Endothelial cell of umbilical vein (primary cell): ENCODE results near the gene ITPKB. TPM values are rescaled to one million over a fixed set of nuclear protein-coding genes. Genes with fewer than 3 reads are reported as not detected.

Source experiments
- BruUV-seq: library from RNA; stranded (reverse); fragments of 400-500 nt; replicated peaks from 2 replicates; lab custom pipeline; 2021; lab: Mats Ljungman, UMichigan
- CTCF ChIA-PET: fragments of 300-600, 350-600 bp; sonication (Branson Sonifier 250); formaldehyde crosslinking; loops from one replicate; lab custom pipeline; 2021; ENCODE audit warnings: antibody characterized with exemption, inconsistent platforms; lab: Charles Lee
- POLR2A ChIA-PET: fragments of 300-600, 350-600 bp; sonication (Branson Sonifier 250); formaldehyde crosslinking; loops from one replicate; lab custom pipeline; 2021; ENCODE audit warnings: antibody characterized with exemption, inconsistent platforms; lab: Charles Lee
- DNase-seq: peaks from one replicate; pipeline ENCODE4 v3.0.0-alpha.2; 2011; ENCODE audit warnings: low read depth, low spot score
- FAIRE-seq: peaks from 2 replicates; lab custom pipeline; 2011; peaks lifted over from hg19 to GRCh38; lab: Jason Lieb, UNC
- H2AFZ ChIP-seq: 2 replicates; pipeline ENCODE4 v1.6.0; 2012; ENCODE audit warnings: low read depth, low read length, control low read depth, inconsistent platforms
- H3K27ac ChIP-seq: 2 replicates; pipeline ENCODE4 v1.5.1; 2011; ENCODE audit warnings: low read depth, mild to moderate bottlenecking, control low read depth, low read length, moderate library complexity; ENCODE audit not compliant: insufficient read depth
- H3K27me3 ChIP-seq, 2 experiments: 2 replicates each; pipeline versions ENCODE4 v1.6.0 to v1.6.1; 2011; ENCODE audit warnings: low read length in 2 of 2, mixed read lengths in 1 of 2; ENCODE audit not compliant: control insufficient read depth in 2 of 2, insufficient read depth in 2 of 2
- H3K36me3 ChIP-seq, 2 experiments: 2 replicates in 1 of 2; 3 replicates in 1 of 2; pipeline ENCODE4 v1.5.1; 2011; ENCODE audit warnings: low read length in 2 of 2, mild to moderate bottlenecking in 1 of 2, moderate library complexity in 1 of 2; ENCODE audit not compliant: control insufficient read depth in 2 of 2, insufficient read depth in 2 of 2; ENCODE audit errors: extremely low read depth in 1 of 2
- H3K4me1 ChIP-seq: 3 replicates; pipeline ENCODE4 v1.5.1; 2011; ENCODE audit warnings: mild to moderate bottlenecking, low read length; ENCODE audit not compliant: control insufficient read depth, insufficient read depth; ENCODE audit errors: extremely low read depth
- H3K4me2 ChIP-seq: 2 replicates; pipeline ENCODE4 v1.6.1; 2011; ENCODE audit warnings: low read length, control low read depth, mixed read lengths; ENCODE audit not compliant: insufficient read depth
- H3K4me3 ChIP-seq, 3 experiments: fragments of 200-600 bp in 1 of 3; sonication (generic), shearing (Covaris generic) in 1 of 3; replicated peaks in 1 of 3; 2 replicates each; pipeline ENCODE4 v1.5.1; 2011 to 2016; ENCODE audit warnings: control low read depth in 3 of 3, low read length in 3 of 3, mild to moderate bottlenecking in 2 of 3, inconsistent platforms in 1 of 3, low read depth in 1 of 3, moderate library complexity in 1 of 3; ENCODE audit not compliant: insufficient read depth in 1 of 3
- H3K79me2 ChIP-seq: 2 replicates; pipeline ENCODE4 v1.6.0; 2012; ENCODE audit warnings: low read length, inconsistent platforms; ENCODE audit not compliant: control insufficient read depth, insufficient read depth
- H3K9ac ChIP-seq: replicated peaks from 2 replicates; pipeline ENCODE3; 2011; ENCODE audit warnings: low read length, control low read depth; ENCODE audit not compliant: insufficient read depth; ENCODE audit errors: extremely low read depth
- H3K9me1 ChIP-seq: replicated peaks from 3 replicates; pipeline ENCODE4 v1.6.0; 2011; ENCODE audit warnings: mild to moderate bottlenecking, low read length; ENCODE audit not compliant: control insufficient read depth, insufficient read depth; ENCODE audit errors: extremely low read depth
- H3K9me3 ChIP-seq: replicated peaks from 2 replicates; pipeline ENCODE4 v1.5.1; 2012; ENCODE audit warnings: low read length, inconsistent platforms; ENCODE audit not compliant: control insufficient read depth, insufficient read depth
- H4K20me1 ChIP-seq: replicated peaks from 2 replicates; pipeline ENCODE3; 2011; ENCODE audit warnings: mild to moderate bottlenecking, low read length; ENCODE audit not compliant: control insufficient read depth, insufficient read depth; ENCODE audit errors: extremely low read depth
- EZH2 ChIP-seq: IDR thresholded peaks from 2 replicates; pipeline ENCODE4 v1.6.1; 2012; ENCODE audit warnings: borderline replicate concordance, low read depth, mild to moderate bottlenecking, moderate library complexity, low read length, inconsistent platforms; ENCODE audit not compliant: severe bottlenecking
- FOS ChIP-seq: IDR thresholded peaks from 2 replicates; pipeline ENCODE4 v1.6.1; 2011; ENCODE audit warnings: mild to moderate bottlenecking, low read length, moderate library complexity, borderline replicate concordance; ENCODE audit not compliant: insufficient read depth
- GATA2 ChIP-seq: IDR thresholded peaks from 2 replicates; pipeline ENCODE4 v1.7.0; 2011; ENCODE audit warnings: low read depth, mild to moderate bottlenecking, moderate library complexity, mixed read lengths, low read length; ENCODE audit not compliant: insufficient read length, insufficient read depth
- JUN ChIP-seq: IDR thresholded peaks from 2 replicates; pipeline ENCODE4 v1.6.1; 2011; ENCODE audit warnings: borderline replicate concordance, low read depth; ENCODE audit not compliant: insufficient read length, insufficient read depth
- MAX ChIP-seq: IDR thresholded peaks from 2 replicates; pipeline ENCODE4 v1.6.1; 2011; ENCODE audit not compliant: insufficient read depth, insufficient read length
- MYC ChIP-seq: IDR thresholded peaks from one replicate; pipeline ENCODE4 v1.6.1; 2011; ENCODE audit warnings: mild to moderate bottlenecking, low read depth, low read length
- POLR2A ChIP-seq: IDR thresholded peaks from 2 replicates; pipeline ENCODE4 v1.6.1; 2012; ENCODE audit warnings: low read depth, mild to moderate bottlenecking, control low read depth, low read length
- POLR2AphosphoS5 ChIP-seq: IDR thresholded peaks from 2 replicates; pipeline ENCODE4 v1.6.1; 2012; ENCODE audit warnings: low read depth, mild to moderate bottlenecking, control low read depth, low read length, moderate library complexity; ENCODE audit not compliant: insufficient read depth
- dilution Hi-C: fragments of 300-500 bp; cut with MboI; formaldehyde crosslinking; loops from one replicate; pipeline ENCODE4 v1.15.0; 2019; ENCODE audit warnings: low sequenced_read_pairs; ENCODE audit not compliant: extremely low pct_ligation_motif_present
- intact Hi-C: fragments of 100-400 bp; cut with micrococcal nuclease; formaldehyde crosslinking; loops from one replicate; pipeline ENCODE4 v1.10.0; 2022
- polyA plus RNA-seq, 4 experiments: library from polyadenylated mRNA; depleted of rRNA in 3 of 4; stranded (reverse) in 3 of 4; unstranded in 1 of 4; fragments of >200 nt; gene quantifications; 2 replicates each; pipeline versions ENCODE4 v1.2.1 to v1.2.3, GENCODE V29; 2011 to 2012; ENCODE audit warnings: missing spikeins in 1 of 4
- total RNA-seq: library from RNA; stranded (reverse); gene quantifications from 2 replicates; pipeline ENCODE4 v1.2.3, GENCODE V29; 2021
- TF ChIP-seq, protein P1 (sequence below), 2 donors: IDR thresholded peaks; 1 replicate in 1 of 2; 2 replicates in 1 of 2; pipeline ENCODE4 v1.5.1; 2011; ENCODE audit warnings: low read length in 2 of 2, mild to moderate bottlenecking in 2 of 2, moderate library complexity in 2 of 2, control low read depth in 1 of 2, inconsistent platforms in 1 of 2, low read depth in 1 of 2; ENCODE audit not compliant: insufficient read depth in 1 of 2; ENCODE audit errors: extremely low read depth in 1 of 2

ITPKB gene
- total and polyA plus RNA-seq, 2 donors (not counting 3 experiments of a cell fraction or from before 2014, with no cell fraction given) = 7.7 to 34.8 TPM

DNA sequence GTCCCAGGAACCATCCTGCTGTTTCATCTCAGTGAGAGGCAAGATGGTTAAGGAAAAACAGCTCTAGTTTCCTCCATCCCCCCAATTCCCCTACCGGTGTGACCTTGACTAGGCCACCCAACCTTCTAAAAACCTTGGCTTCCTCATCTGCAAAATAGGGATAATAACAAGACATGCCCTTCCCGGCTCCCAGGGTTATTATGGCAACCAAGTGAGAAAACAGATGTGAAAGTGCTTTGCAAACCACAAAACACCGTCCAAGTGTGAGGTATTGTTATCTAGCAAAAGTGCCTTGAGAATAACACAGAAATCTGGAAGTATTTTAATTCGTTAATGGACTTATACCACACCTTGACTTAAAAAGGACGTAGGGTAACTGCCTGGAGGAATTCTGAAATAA lies 62.7 kb downstream of the ITPKB start:
- peak; percentile 57 for FAIRE-seq
- H3K4me1 ChIP-seq = peaks cover 18% of the 10 kb centered on the region

GRCh38 chr1:226675715-226676357 lies 63.2 kb downstream of the ITPKB start:
- intact Hi-C loops = no loop called here
- Histone ChIP-seq H3K36me3 (no peaks in the 10 kb centered on the region), H3K4me3 (no peak overlapping the region)

More for the DNA sequence above, 62.7 kb downstream of the ITPKB start:
- intact Hi-C loops = no loop called here
- dilution Hi-C loops = no loop called here
- Histone ChIP-seq H4K20me1 (no peaks in the 10 kb centered on the region), H3K27me3 (no peaks in the 10 kb centered on the region), H3K9me3 (no peaks in the 10 kb centered on the region), H3K4me3 (no peak overlapping the region), H3K4me2 (no peak overlapping the region), H3K9ac (no peak overlapping the region), H3K36me3 (no peaks in the 10 kb centered on the region), H3K27ac (no peak overlapping the region), H3K9me1 (no peaks in the 10 kb centered on the region), H3K79me2 (no peaks in the 10 kb centered on the region), H2AFZ (no peak overlapping the region)
- no peak for DNase-seq
- no TSS peak for BruUV-seq
- ChIA-PET CTCF (interaction anchor here (1.3 to 1.6 kb wide), 3 partner anchors 12 to 145 kb away, joined by 3 to 4 read pairs (median 4); no protein-coding TSS in a partner anchor), POLR2A (no interaction called here)
- no peak for TF ChIP-seq MYC
- TF ChIP-seq EZH2 = no peak
- no peak for TF ChIP-seq GATA2
- no peak for TF ChIP-seq JUN

More at GRCh38 chr1:226675715-226676357, 63.2 kb downstream of the ITPKB start:
- POLR2A ChIA-PET = no interaction called here
- no peak overlapping the region for H3K9ac ChIP-seq
- no peaks in the 10 kb centered on the region for H4K20me1 ChIP-seq
- no peak for TF ChIP-seq GATA2
- TF ChIP-seq MYC = no peak
- TF ChIP-seq FOS = no peak
- no peak for TF ChIP-seq POLR2AphosphoS5
- no peak for TF ChIP-seq MAX
- TF ChIP-seq, protein P1, sequence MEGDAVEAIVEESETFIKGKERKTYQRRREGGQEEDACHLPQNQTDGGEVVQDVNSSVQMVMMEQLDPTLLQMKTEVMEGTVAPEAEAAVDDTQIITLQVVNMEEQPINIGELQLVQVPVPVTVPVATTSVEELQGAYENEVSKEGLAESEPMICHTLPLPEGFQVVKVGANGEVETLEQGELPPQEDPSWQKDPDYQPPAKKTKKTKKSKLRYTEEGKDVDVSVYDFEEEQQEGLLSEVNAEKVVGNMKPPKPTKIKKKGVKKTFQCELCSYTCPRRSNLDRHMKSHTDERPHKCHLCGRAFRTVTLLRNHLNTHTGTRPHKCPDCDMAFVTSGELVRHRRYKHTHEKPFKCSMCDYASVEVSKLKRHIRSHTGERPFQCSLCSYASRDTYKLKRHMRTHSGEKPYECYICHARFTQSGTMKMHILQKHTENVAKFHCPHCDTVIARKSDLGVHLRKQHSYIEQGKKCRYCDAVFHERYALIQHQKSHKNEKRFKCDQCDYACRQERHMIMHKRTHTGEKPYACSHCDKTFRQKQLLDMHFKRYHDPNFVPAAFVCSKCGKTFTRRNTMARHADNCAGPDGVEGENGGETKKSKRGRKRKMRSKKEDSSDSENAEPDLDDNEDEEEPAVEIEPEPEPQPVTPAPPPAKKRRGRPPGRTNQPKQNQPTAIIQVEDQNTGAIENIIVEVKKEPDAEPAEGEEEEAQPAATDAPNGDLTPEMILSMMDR (IDR thresholded peaks at IDR 0.05; ENCODE audit: extremely low read depth in 1 of 2, insufficient read depth in 1 of 2, low read depth in 1 of 2, low read length in 2 of 2) = no peak
- no peak for TF ChIP-seq POLR2A
- no peak for TF ChIP-seq EZH2
- TF ChIP-seq JUN = no peak
- no peaks in the 10 kb centered on the region for H3K79me2 ChIP-seq
- H3K9me1 ChIP-seq = no peaks in the 10 kb centered on the region
- H3K9me3 ChIP-seq = no peaks in the 10 kb centered on the region
- no peak for FAIRE-seq
- DNase-seq = no peak
- H3K27ac ChIP-seq = no peak overlapping the region
- dilution Hi-C loops = no loop called here
- peak overlapping the region; percentile 16 for H3K4me2 ChIP-seq
- no peak overlapping the region for H2AFZ ChIP-seq
- no peaks in the 10 kb centered on the region for H3K27me3 ChIP-seq
- no TSS peak for BruUV-seq
- CTCF ChIA-PET = interaction anchor here (1.6 kb wide), 1 partner anchor 12 kb away, joined by 3 read pairs; no protein-coding TSS in a partner anchor
- peaks cover 18% of the 10 kb centered on the region for H3K4me1 ChIP-seq
